VCaP (cell line): ENCODE measurements around the gene DNASE2.
A peak's percentile ranks its signal among the peaks of the same experiment; 100 is the strongest.

Source experiments
- H3K27ac ChIP-seq: fragments of 450-650 bp; 2 replicates; pipeline ENCODE4 v1.5.1; 2017
- TF ChIP-seq, protein P1 (sequence below): fragments of 450-650 bp; conservative IDR thresholded peaks from 2 replicates; pipeline ENCODE4 v1.5.1; 2017; ENCODE audit warnings: mild to moderate bottlenecking, moderate library complexity

Gene DNASE2

DNA sequence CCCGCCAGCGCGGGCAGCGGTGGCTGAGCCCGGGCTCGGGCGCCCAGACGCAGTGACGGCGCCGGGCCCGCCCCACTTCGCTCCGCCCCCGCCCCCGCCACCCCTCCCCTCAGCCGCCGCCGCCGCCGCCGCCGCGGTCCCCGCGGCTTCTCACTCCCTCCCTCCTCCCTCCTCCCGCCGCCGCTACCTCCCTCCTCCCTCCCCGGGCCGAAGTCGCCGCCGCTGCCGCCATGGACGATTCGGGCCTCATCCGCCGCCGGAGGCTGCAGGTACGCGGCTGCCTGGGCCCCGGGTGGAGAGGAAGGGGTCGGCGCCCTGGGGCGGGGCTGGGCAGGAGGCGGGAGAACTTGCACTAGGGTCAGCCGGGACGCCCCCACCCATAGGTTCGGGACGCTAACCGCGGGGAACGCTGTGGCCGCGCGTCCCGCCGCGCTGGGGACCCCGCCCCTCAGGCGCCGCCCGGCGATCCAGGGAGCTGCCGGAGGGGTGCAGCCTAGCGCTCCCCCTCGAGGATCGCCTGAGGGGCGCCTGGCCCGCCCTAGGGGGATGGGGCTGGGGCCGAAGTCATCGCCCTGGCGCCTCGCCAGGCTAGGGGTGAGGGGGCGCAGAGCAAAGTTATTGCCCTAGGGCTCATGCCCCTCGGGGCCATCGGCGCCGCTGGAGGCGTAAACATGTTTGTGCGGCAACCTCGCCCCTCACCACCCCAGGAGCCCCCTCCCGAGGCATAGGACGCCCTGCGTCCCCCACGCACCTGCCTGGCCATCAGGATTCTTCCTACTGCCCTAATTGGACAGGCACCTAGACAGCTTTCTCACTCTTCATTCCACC, 47.3 kb downstream of the DNASE2 start:
- TF ChIP-seq, protein P1, sequence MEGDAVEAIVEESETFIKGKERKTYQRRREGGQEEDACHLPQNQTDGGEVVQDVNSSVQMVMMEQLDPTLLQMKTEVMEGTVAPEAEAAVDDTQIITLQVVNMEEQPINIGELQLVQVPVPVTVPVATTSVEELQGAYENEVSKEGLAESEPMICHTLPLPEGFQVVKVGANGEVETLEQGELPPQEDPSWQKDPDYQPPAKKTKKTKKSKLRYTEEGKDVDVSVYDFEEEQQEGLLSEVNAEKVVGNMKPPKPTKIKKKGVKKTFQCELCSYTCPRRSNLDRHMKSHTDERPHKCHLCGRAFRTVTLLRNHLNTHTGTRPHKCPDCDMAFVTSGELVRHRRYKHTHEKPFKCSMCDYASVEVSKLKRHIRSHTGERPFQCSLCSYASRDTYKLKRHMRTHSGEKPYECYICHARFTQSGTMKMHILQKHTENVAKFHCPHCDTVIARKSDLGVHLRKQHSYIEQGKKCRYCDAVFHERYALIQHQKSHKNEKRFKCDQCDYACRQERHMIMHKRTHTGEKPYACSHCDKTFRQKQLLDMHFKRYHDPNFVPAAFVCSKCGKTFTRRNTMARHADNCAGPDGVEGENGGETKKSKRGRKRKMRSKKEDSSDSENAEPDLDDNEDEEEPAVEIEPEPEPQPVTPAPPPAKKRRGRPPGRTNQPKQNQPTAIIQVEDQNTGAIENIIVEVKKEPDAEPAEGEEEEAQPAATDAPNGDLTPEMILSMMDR = no peak
- peak overlapping the region; percentile 58; the same call in 1 of the 2 replicates for H3K27ac ChIP-seq

DNA sequence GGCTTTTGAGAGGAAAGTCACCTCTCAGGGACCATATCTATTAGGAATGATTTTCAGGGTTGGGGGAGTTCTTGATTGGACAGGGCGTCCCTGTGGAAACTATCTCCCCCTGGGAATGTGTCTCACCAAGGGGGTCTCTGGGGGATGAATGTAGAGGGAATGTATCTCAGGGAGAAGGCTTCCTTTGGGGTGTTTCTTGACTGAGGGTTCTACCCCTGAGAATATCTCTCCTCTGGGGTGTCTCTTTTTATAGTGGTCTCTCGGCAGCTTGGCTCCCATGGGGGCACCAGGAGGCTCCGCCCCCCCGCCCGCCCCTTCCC, 47.9 kb downstream of the DNASE2 start:
- peak overlapping the region; percentile 31; the same call in 1 of the 2 replicates for H3K27ac ChIP-seq
- TF ChIP-seq, protein P1 = no peak

DNA sequence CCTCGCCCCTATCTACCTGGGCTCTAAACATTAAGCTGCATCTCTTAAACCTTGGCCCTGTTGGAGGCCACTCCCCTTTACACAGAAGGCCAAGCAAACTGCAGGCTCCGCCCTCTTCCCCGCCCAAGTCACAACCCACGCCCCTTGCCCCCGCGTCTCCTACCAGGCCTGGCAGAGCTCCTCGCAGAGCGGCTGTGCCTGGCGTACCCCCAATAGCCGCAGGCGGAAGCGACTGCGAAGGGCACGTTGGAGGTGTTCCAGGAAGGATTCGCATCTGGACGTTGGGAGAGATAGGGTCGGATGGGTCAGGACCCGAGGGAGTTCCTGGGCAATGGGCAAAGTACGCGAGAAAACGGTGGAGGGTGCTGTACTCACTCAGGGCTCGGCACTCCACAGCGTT, 52.8 kb downstream of the DNASE2 start:
- peak overlapping the region; percentile 36; the same call in 1 of the 2 replicates for H3K27ac ChIP-seq
- TF ChIP-seq, protein P1 = no peak

DNA sequence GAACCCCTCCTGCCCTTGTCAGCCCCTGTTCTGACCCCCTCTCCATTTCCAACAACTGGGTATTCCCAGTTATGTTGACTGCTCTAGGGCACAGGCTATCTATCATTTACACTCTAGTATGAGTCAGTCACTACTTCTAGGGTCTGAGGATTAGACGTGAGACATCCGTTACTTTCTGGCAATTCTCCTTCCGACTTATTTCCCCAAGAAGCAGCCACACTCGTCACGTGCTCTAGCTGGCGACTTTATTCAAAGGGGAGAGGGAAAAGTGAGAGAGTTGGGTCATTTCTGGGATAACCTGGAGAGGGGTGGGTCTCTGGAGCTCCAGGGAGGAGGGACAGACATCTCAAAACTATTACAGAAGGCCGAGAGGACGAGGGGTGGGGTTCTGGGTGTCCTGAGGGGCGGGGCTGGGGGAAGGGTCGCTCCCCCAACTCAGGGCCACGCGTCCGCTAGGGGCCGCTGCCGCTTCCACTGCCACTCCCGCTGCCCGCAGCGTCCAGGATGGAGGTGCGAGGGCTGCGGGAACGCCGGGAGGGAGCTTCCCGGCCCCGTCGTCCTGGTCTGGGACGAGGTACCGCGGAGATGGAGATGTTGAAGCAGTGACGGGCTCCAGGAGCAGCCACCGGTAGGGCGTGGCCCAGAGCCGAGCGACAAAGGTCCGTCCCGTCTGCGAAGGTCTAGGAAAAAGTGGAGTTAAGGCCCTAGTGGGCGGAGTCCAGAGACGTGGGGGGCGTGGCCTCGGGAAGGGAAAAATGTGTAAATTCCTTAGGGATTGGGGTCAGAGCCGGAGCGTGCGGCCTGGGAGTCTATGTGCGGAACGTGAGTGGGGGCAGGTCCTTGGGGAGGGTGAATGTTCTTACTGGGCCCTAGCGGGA, 55.8 kb downstream of the DNASE2 start:
- H3K27ac ChIP-seq = no peak overlapping the region
- TF ChIP-seq, protein P1 = peak; percentile 13; the same call in 1 of the 2 replicates
